Liver (tissue), 9 donors: ENCODE measurements around the gene FAXC. TPM values are rescaled to one million over a fixed set of nuclear protein-coding genes. Genes with fewer than 3 reads are reported as not detected.
"Not testable (repeated sequence)": the region's sequence is repeated elsewhere in the genome, so short reads cannot be mapped to it uniquely, and the experiment has no call there.

Experiments used
- DNase-seq: peaks from one replicate; pipeline ENCODE4 v3.0.0-alpha.2; 2017; ENCODE audit warnings: low spot score
- H3K27ac ChIP-seq, 2 donors: one replicate each; pipeline ENCODE4 v1.7.0; 2013; ENCODE audit warnings: inconsistent platforms in 2 of 2, low read length in 2 of 2, control low read depth in 1 of 2, low read depth in 1 of 2, mild to moderate bottlenecking in 1 of 2
- H3K27me3 ChIP-seq, 4 donors: one replicate each; pipeline versions ENCODE4 v1.6.1 to v1.7.0; 2013; ENCODE audit warnings: low read length in 3 of 4, inconsistent platforms in 1 of 4, mild to moderate bottlenecking in 1 of 4, moderate library complexity in 1 of 4; ENCODE audit not compliant: control insufficient read depth in 4 of 4, insufficient read depth in 4 of 4
- H3K36me3 ChIP-seq, 4 donors: one replicate each; pipeline versions ENCODE4 v1.6.1 to v1.7.0; 2013; ENCODE audit warnings: low read length in 3 of 4, mild to moderate bottlenecking in 3 of 4, low read depth in 1 of 4, moderate library complexity in 1 of 4; ENCODE audit not compliant: control insufficient read depth in 4 of 4, insufficient read depth in 3 of 4
- H3K4me1 ChIP-seq, 4 donors: one replicate each; pipeline versions ENCODE4 v1.6.1 to v1.7.0; 2013; ENCODE audit warnings: low read length in 3 of 4, mild to moderate bottlenecking in 3 of 4, moderate library complexity in 1 of 4; ENCODE audit not compliant: control insufficient read depth in 4 of 4, insufficient read depth in 4 of 4
- H3K4me3 ChIP-seq, 3 donors: one replicate each; pipeline versions ENCODE4 v1.6.1 to v1.7.0; 2013; ENCODE audit warnings: low read length in 3 of 3, control low read depth in 1 of 3, low read depth in 1 of 3, mild to moderate bottlenecking in 1 of 3
- H3K9ac ChIP-seq, 2 donors: one replicate each; pipeline ENCODE4 v1.7.0; 2013; ENCODE audit warnings: low read length in 2 of 2, mild to moderate bottlenecking in 2 of 2, moderate library complexity in 2 of 2, control low read depth in 1 of 2, low read depth in 1 of 2
- H3K9me3 ChIP-seq, 4 donors: one replicate each; pipeline versions ENCODE4 v1.6.1 to v1.7.0; 2013; ENCODE audit warnings: low read length in 3 of 4; ENCODE audit not compliant: control insufficient read depth in 4 of 4
- ATF3 ChIP-seq: IDR thresholded peaks from 2 replicates; pipeline ENCODE4 v1.6.1; 2016; ENCODE audit warnings: antibody characterized with exemption
- CTCF ChIP-seq: fragments of 150-350 bp; IDR thresholded peaks from 2 replicates; pipeline ENCODE4 v1.5.1; 2017; ENCODE audit warnings: improper control_type of control experiment, low read depth, low read length; ENCODE audit not compliant: missing input control
- EGR1 ChIP-seq, 2 donors: IDR thresholded peaks; 2 replicates each; pipeline ENCODE4 v1.6.1; 2016 to 2018; ENCODE audit warnings: antibody characterized with exemption in 2 of 2, low read depth in 2 of 2
- FOXA1 ChIP-seq: IDR thresholded peaks from 2 replicates; pipeline ENCODE4 v1.6.1; 2016; ENCODE audit warnings: antibody characterized with exemption
- GABPA ChIP-seq, 2 donors: IDR thresholded peaks in 1 of 2; conservative IDR thresholded peaks in 1 of 2; 2 replicates each; pipeline ENCODE4 v1.6.1; 2016; ENCODE audit warnings: antibody characterized with exemption in 2 of 2, mild to moderate bottlenecking in 1 of 2, moderate library complexity in 1 of 2
- HNF4G ChIP-seq: IDR thresholded peaks from 2 replicates; pipeline ENCODE4 v1.6.1; 2016; ENCODE audit warnings: antibody characterized with exemption
- JUND ChIP-seq, 2 donors: IDR thresholded peaks; 2 replicates each; pipeline ENCODE4 v1.6.1; 2016; ENCODE audit warnings: antibody characterized with exemption in 2 of 2
- NR2F2 ChIP-seq: IDR thresholded peaks from 2 replicates; pipeline ENCODE4 v1.6.1; 2016; ENCODE audit warnings: antibody characterized with exemption
- REST ChIP-seq: IDR thresholded peaks from 2 replicates; pipeline ENCODE4 v1.6.1; 2016; ENCODE audit warnings: antibody characterized with exemption, mild to moderate bottlenecking
- SP1 ChIP-seq: IDR thresholded peaks from 2 replicates; pipeline ENCODE4 v1.6.1; 2018; ENCODE audit warnings: antibody characterized with exemption, mild to moderate bottlenecking
- TAF1 ChIP-seq: conservative IDR thresholded peaks from 2 replicates; pipeline ENCODE4 v1.6.1; 2016; ENCODE audit warnings: antibody characterized with exemption, mild to moderate bottlenecking
- YY1 ChIP-seq: IDR thresholded peaks from 2 replicates; pipeline ENCODE4 v1.6.1; 2016; ENCODE audit warnings: antibody characterized with exemption, mild to moderate bottlenecking
- WGBS: extraction: QIAGEN DNeasy Blood & Tissue Kit; methylation state at CpG from one replicate; pipeline ENCODE4 v1.1.7; 2013; 5-methylcytosine and 5-hydroxymethylcytosine counted together
- polyA plus RNA-seq, 2 donors: library from polyadenylated mRNA; stranded (reverse) in 1 of 2; unstranded in 1 of 2; fragments of 200-250 nt in 1 of 2; fragments of >200 nt in 1 of 2; fragmentation: Nextera tagmentation in 1 of 2; extraction: Ambion mirVana in 1 of 2; gene quantifications; one replicate each; pipeline versions ENCODE4 v1.2.1 to v1.2.3, GENCODE V29; 2013 to 2015
- total RNA-seq, 2 donors: library from RNA; depleted of rRNA; stranded (reverse); fragments of >200 nt; gene quantifications; one replicate each; pipeline ENCODE4 v1.2.3, GENCODE V29; 2014
- TF ChIP-seq, protein P1 (sequence below): IDR thresholded peaks from 2 replicates; pipeline ENCODE4 v1.6.1; 2016; ENCODE audit warnings: antibody characterized with exemption
- donor health status: healthy.
- donor health status: healthy.
- donor health status: healthy.
- donor health status: healthy.
- donor health status: healthy.

The FAXC gene
- total and polyA plus RNA-seq, 4 donors: under 0.01 to 0.14 TPM; not detected in 2

DNA sequence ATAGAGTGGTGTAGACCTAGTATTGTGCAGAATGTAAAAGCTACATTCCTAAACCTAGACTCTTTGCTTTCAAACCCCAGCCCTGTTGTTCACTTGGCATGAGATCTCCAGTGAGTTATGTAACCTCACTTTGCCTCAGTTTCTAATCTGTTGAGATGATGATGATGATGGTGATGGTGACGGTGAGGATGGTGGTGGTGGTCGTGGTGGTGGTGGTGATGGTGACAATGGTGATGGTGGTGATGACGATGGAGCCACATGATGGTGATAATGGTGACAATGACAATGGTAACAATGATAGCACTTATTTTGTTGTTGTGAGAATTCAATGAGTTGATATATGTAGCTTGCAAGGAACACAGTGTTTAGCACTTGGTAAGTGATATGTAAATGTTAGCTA, 80.3 kb downstream of the FAXC start:
- DNase-seq: no peak
- no peak for TF ChIP-seq YY1
- no peak for TF ChIP-seq SP1
- TF ChIP-seq ATF3: no peak
- TF ChIP-seq NR2F2: no peak
- TF ChIP-seq CTCF: no peak
- TF ChIP-seq HNF4G: no peak
- no peak for TF ChIP-seq TAF1
- TF ChIP-seq FOXA1: no peak
- TF ChIP-seq GABPA (IDR thresholded peaks at IDR 0.05 in 1 of 2, conservative IDR thresholded peaks at IDR 0.05 in 1 of 2): no peak
- TF ChIP-seq, protein P1, sequence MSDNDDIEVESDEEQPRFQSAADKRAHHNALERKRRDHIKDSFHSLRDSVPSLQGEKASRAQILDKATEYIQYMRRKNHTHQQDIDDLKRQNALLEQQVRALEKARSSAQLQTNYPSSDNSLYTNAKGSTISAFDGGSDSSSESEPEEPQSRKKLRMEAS: no peak
- Histone ChIP-seq H3K27ac (no peak overlapping the region), H3K9ac (no peak overlapping the region), H3K9me3 (no peaks in the 10 kb centered on the region), H3K36me3 (no peaks in the 10 kb centered on the region), H3K27me3 (no peaks in the 10 kb centered on the region), H3K4me3 (no peak overlapping the region), H3K4me1 (no peaks in the 10 kb centered on the region)
- 42% methylated on average over 3 of the region's 3 CpGs for WGBS

DNA sequence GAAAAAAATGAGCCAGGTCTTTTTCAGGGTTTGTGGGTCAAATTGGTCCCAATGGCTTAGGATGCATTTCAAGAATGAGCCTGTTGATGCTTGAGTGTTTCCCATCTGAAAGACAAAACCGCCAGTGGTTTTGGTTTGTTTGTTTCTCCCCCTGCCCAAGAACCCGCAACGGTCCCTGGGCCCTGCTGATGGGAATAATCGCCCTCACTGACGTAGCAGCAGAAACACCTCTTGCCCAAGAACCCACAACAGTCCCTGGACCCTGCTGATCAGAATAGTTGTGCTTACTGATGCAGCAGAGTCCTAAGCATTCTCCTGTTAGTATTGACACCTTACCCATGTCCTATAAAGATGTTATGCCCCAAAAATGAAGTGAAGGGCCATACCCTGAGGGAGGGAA, 82.5 kb downstream of the FAXC start:
- not testable (repeated sequence) for H3K27ac ChIP-seq, H3K4me3 ChIP-seq, H3K9ac ChIP-seq, DNase-seq, H3K36me3 ChIP-seq, H3K9me3 ChIP-seq, H3K27me3 ChIP-seq, H3K4me1 ChIP-seq
- WGBS: 81% methylated on average over 5 of the region's 5 CpGs

DNA sequence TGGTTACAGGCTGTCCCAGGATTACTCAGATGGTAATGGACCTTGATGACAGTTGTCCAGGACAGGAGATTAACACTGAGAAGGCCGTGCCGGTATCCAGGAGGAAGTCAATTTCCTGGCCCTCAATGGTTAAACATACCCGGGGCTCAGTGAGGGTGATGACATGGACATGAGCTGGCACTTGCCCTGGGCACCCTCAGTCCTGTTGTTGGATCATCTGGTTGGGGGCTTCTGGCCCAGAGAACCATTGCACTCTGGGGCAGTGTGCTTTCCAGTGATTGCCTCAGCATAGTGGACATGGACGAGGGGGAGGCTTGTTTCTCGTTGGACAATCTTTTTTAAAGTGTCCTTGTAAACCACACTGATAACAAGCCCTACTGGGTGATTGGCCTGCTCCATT, 84.0 kb downstream of the FAXC start:
- H3K36me3 ChIP-seq, H3K9ac ChIP-seq, DNase-seq, H3K4me3 ChIP-seq, H3K27ac ChIP-seq, H3K9me3 ChIP-seq, H3K27me3 ChIP-seq, H3K4me1 ChIP-seq: not testable (repeated sequence)
- 86% methylated on average over 5 of the region's 5 CpGs for WGBS

- Histone ChIP-seq H3K27ac (no peak overlapping the region), H3K9me3 (no peaks in the 10 kb centered on the region)
- no peak for TF ChIP-seq YY1
- TF ChIP-seq ATF3: no peak
- no peak for TF ChIP-seq CTCF
- no peak for TF ChIP-seq JUND (IDR thresholded peaks at IDR 0.05)
- TF ChIP-seq TAF1: no peak
- no peak for TF ChIP-seq REST
- TF ChIP-seq EGR1 (IDR thresholded peaks at IDR 0.05; ENCODE audit: low read depth in 2 of 2): no peak
These were observed 94.6 kb downstream of the FAXC start for GRCh38 chr6:99254616-99255550.

More at GRCh38 chr6:99254616-99255550, 94.6 kb downstream of the FAXC start:
- WGBS: 77% methylated on average over 20 of the region's 20 CpGs
- Histone ChIP-seq H3K9ac (no peak overlapping the region), H3K4me3 (no peak overlapping the region), H3K36me3 (no peaks in the 10 kb centered on the region), H3K4me1 (no peaks in the 10 kb centered on the region), H3K27me3 (no peaks in the 10 kb centered on the region)
- DNase-seq: no peak
